ENCODE data around the gene WNK2.

DNA sequence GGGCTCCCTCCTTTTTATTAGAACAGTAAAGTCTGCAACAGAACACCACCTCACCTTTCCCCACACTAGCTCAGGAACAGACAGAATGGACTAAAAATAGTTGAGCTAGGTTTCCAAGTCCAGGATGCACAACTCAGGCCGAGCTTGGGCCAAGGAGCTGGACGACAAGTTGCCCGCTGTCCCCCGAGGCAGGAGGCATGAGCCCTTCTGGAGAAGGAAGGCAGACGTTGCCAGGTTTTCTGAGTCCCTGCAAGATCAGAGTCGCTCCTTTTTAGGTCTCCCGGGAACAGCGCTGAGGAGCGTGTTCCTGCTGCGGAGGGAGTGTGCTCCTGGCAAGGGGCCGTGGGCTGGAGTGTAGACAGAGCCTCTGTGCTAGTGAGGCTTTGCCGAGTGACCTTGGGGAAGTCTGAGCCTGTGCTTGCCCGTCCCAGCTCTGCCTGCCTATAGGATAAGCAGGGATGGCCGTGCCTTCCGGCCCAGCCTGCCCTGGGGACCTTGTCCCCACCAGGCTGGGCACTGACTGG lies 121.6 kb downstream of the WNK2 start:
- TF ChIP-seq TAF1 (IDR thresholded peaks at IDR 0.05; ENCODE audit: low read depth, low read length) (no peak), POLR2A (IDR thresholded peaks at IDR 0.05; ENCODE audit: low read depth, low read length) (no peak), POLR2AphosphoS5 (IDR thresholded peaks at IDR 0.05; ENCODE audit: low read depth, low read length) (no peak), SPI1 (IDR thresholded peaks at IDR 0.05; ENCODE audit: low read depth, low read length) (no peak), PAX5 (IDR thresholded peaks at IDR 0.05; ENCODE audit: insufficient read depth, low read length, severe bottlenecking) (no peak)
